HG03060 (cell line): ENCODE data around the gene PACRG.

Source experiments
- ATAC-seq: cut with Tn5 transposase; IDR thresholded peaks from one replicate; pipeline ENCODE4 v1.9.1; 2021; ENCODE audit warnings: low read depth, moderate number of reproducible peaks; ENCODE audit not compliant: unreplicated experiment

Gene PACRG

DNA sequence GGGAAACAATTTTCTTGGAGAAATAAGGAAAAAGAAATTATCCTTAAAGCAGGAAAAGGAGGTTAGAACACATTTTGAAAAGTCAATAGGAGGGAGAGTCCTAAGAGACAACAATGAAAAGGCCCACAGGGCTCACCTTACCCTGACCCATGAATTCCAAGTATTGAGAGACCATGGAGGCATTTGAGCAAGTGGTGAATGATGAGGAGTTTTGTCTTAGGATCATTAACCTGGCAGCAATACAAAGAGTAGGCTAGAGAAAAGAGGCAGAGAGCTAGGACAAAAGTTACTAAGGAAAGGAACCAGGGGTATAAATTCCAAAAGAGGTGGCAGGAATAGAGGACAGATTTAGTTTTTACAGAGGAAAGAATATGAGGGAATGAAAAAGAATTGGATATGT is 44.7 kb downstream of the PACRG start:
- no peak for ATAC-seq

DNA sequence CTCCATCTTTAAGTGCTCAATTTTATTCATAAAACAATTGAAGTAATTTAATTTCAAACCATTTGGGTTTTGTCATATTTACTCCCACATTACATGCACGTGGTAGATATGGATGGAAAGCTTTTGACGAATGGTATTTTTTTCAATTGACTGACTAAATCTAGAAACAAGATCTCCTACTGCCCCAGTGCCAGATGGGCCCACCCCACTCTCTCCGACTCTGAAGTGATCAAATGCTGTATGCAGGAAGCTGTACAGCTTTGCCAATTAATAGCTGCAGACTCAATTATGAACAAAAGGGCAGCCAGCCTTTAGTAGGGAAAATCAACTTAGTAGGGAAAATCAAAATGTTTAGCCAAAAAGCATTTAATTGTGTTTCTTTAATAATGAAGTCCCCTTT is 46.2 kb downstream of the PACRG start:
- ATAC-seq = no peak

GRCh38 chr6:162777091-162777490 is 49.3 kb downstream of the PACRG start:
- ATAC-seq = no peak

DNA sequence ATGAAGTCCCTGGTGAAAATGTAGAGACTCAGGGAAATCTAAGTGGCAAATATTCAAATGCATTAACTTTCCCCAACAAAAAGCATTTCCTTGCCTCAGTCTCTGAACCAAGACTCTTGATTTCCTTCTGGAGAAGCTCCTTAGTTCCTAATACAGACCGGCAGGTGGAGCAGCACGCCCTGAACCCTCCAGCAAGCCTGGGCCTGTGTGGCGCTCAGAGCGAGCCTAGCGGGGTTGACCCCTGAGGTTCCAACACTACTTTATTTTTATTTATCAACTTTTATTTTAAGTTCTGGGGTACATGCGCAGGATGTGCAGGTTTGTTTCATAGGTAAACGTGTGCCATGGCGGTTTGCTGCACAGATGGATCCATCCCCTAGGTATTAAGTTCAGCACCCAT is 50.8 kb downstream of the PACRG start:
- ATAC-seq = no peak

GRCh38 chr6:162785632-162786242 is 58.0 kb downstream of the PACRG start:
- no peak for ATAC-seq

DNA sequence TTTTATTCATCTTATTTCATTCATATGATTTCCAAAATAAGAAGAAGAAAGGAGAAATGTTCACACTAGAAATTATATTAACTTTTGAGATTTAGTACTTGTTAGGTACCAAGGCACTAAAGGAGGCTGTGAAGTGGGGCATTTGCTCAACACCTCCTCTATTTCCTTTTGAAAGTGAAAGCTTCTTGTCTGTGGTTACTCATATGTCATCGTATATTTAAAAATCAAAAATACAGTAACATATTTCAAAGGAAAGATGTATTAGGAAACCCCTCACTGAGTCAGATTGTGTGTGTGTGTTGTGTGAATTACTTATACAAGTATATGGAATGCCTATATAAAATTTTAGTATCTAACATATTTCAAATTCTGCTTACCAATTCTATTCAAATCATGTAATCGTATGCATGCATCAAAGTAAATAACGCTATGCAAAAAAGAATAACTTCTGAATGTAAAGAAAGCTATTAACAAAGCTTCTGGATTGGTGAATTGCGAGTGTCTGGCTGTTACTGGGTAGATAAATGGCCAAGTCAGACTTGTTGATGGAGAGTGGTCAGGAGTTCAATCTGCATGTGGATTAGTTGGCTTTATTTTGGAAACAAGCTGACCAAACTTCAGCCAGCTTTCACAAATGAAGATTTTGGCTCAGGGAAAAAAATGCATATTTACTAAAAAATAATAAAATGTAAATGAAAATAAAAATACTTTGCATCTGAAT is 70.9 kb downstream of the PACRG start:
- no peak for ATAC-seq

GRCh38 chr6:162814426-162814973 is 86.7 kb downstream of the PACRG start:
- no peak for ATAC-seq

DNA sequence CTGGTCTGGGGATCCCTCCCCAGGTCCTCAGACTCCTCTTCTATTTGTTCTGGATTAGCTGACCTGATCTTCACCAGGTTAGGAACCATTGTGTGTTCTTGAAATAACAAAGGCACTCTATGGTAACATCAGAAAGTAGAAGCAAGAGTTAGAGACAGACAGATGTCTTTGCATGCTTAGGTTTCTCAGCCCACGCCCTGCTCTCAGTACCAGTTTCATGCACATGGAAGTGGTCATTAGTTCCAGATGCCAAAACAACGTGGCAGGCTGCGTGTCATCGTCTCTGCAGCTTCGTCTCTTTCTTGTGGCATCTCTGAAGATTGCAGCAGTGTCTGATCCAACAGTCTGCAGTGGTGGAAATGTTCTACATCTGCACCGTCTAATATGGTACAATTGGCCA is 89.4 kb downstream of the PACRG start:
- no peak for ATAC-seq

GRCh38 chr6:162819284-162819683 is 91.5 kb downstream of the PACRG start:
- ATAC-seq = no peak

- no peak for ATAC-seq
Measured at GRCh38 chr6:162821102-162821501, 93.3 kb downstream of the PACRG start.

GRCh38 chr6:162825597-162825996 is 97.8 kb downstream of the PACRG start:
- ATAC-seq = no peak

DNA sequence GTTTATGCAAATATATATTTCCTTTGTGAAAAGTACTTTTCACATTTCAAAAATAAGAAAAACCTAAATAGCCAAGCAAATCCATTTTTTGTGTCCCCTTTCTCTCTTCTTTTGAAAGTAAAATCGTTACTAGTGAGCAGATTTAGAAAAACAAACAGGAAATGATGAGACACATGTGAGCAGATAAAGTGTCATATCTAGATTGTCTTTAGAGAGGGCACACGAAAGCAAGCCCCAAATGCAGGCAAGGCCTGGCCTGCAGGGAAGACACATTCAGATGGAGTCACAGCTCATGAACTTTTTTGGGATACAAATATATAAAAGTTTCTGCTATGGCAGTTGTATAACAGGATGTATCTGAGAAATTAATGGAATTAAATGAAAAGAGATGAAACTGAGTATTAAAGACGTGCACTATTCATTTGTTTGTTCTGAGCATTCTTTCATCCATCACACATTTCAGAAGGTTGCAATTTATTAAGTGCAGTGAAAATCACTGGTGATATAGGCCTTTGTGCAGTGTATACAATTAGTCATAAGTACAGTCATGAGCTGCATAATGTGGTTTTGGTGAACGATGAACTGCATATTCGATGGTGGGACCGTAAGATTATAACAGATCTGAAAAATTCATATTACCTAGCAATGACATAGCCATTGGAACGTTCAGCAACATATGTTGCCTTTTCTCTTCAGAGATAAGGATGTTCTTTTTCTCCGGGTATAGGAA is 101.4 kb downstream of the PACRG start:
- ATAC-seq = no peak

DNA sequence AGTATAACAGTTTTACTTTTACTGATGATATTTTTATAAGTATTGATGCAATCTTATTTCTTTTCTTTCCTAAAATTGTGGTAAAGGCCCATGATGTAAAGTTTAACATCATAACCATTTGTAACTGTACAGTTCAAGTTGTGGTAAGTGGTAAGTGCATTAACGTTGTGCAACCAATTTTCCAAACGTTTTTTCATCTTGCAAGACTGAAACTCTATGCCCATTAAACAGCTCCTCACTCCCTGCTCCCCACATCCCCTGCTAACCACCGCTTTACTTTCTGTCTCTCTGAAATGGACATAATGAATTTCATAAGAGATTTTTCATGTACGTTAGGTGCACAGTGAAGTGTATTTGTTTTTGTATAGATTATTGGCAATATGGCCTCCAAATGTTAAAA is 106.0 kb downstream of the PACRG start:
- ATAC-seq = no peak

- no peak for ATAC-seq
Measured at GRCh38 chr6:162845972-162846371, 118.2 kb downstream of the PACRG start.

DNA sequence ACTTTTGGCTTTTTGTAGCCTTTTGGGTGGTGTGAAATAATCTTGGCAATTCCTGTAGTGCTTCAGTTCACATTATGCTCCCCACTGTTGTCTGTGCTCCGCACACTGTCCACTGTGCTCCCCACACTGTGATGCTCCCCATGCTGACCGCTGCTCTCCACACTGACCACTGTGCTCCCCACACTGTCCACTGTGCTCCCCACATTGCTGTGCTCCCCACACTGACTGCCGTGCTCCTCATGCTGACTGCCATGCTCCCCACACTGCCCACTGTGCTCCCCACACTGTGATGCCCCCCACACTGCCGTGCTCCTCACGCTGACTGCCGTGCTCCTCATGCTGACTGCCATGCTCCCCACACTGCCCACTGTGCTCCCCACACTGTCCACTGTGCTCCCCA is 118.9 kb downstream of the PACRG start:
- no peak for ATAC-seq

DNA sequence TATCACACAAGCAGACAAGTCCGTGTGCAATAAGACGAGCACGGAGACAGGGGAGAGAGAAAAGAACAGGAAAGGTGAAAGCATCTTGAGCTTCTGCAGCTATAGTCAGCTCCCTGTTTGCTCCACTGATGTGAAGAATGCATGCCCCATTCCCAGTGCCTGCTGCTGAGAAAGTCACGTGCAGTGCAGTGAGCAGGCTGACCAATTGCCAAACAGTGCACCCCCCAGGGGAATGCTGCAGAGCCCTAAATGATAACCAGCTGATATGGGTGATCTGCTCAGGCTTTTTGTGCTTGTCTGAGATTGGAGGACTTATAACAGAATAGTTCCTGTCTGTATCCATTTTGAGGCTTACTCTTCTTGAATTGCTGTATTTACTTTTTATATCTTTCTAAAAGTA is 121.5 kb downstream of the PACRG start:
- no peak for ATAC-seq

GRCh38 chr6:162852192-162852591 is 124.4 kb downstream of the PACRG start:
- ATAC-seq = no peak

DNA sequence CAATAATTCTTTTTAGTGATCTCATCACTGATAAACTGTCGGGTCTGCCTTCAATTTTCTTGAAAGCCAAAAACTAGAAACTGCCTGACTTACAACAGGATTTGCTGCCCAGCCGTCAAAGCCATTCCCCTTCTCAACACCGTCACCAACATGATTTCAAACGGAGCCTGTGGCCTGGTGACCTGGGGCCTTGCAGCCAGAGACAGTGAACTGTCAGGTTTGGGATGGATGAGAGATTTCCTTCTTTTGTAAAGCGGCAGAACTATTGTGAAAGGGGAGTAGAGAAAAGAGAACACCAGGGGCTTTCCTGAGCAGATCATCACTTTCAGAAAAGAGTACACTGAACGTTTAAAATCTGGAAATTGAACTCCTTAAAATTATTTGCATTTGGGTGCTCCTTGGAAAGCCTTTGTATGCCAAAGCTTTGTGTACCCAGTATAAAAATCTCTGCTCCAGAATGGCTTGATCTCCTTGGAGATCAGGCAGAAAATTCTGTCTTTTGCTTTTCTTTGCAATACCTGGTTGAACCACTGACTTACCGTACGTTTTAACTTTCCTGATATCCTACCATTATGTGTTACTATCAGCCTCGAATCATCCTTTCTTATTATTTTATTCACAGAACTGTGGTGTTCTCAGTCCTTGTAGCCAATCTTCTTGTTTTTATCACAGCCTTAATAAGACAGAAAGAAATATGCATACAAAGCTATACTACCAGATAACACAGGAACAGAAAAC is 125.2 kb downstream of the PACRG start:
- ATAC-seq = no peak

DNA sequence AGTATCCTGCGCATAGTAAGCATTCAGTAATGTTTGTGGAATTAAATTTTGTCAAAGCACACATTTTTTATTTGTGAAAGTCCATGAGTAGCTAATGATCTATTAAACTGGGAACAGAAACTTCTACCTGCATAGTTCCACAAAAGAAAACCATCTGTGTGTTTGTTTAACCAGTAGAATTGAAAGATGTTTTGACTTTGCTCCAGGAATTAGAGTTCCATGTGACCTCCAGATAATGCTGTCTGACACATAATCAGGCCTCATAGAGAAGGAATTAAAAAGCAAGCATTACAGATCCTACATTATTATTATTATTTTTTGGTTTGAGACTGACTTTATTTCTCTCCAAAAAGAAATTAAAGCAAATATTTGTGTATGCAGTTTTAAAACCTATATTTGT is 126.5 kb downstream of the PACRG start:
- no peak for ATAC-seq

DNA sequence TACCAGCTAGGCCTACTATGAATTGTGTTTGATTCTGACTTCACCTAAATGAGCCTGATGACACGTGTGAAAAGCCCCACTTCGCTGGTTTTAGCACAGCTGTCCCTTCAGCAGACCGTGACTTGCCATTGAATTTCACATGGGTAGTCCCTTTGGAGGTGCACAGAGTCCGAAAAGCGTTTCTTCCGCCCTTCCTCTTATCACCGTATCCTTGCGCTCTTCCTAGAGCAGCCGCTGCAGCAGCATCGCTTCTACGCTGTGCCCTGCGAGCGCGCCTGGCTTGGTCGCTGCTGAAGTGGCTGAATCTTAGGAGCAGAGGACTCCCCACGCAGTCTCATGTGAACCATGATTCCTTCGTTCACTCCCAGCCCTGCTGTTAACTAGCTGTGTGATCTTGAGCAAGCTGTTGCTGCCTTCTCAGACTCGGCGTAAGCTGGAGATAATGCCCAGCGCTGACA is 127.0 kb downstream of the PACRG start:
- no peak for ATAC-seq

GRCh38 chr6:162856885-162857284 is 129.1 kb downstream of the PACRG start:
- ATAC-seq = no peak
